GM12892 (cell line): ENCODE results near the gene LGALS8.

ENCODE experiments used
- POLR2A ChIP-seq: IDR thresholded peaks from 2 replicates; pipeline ENCODE4 v1.6.1; 2011; ENCODE audit warnings: low read depth, low read length, control low read depth
- POLR2AphosphoS5 ChIP-seq: IDR thresholded peaks from 2 replicates; pipeline ENCODE4 v1.6.1; 2011; ENCODE audit warnings: low read depth, low read length, control low read depth
- TAF1 ChIP-seq: IDR thresholded peaks from 2 replicates; pipeline ENCODE4 v1.6.1; 2011; ENCODE audit warnings: low read depth, mild to moderate bottlenecking, control low read depth, low read length, borderline replicate concordance

DNA sequence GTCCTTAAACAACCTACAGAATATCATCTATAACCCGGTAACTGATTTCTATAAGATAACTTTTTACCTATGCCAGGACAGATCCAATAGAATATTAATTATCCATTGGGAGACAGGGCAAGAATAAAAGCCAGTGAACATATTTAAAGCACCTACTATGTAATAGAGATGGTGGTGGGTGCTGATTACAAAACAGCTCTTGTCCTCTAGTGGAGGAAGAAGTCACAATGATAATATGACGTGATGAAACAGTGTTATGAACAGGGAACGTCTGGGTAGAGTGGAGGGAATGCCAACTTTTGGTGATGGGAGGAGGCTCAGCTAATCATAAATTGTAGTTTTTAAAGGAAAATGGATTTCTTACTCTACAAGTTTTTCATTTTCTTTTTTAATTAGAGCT is 2.3 kb downstream of the LGALS8 start:
- no peak for TF ChIP-seq POLR2A
- no peak for TF ChIP-seq POLR2AphosphoS5
- no peak for TF ChIP-seq TAF1
